GM21576 (cell line): ENCODE data around the gene NGEF.

ENCODE experiments used
- ATAC-seq: cut with Tn5 transposase; IDR thresholded peaks from one replicate; pipeline ENCODE4 v1.9.1; 2021; ENCODE audit warnings: mild to moderate bottlenecking, moderate library complexity; ENCODE audit not compliant: unreplicated experiment

Gene NGEF

DNA sequence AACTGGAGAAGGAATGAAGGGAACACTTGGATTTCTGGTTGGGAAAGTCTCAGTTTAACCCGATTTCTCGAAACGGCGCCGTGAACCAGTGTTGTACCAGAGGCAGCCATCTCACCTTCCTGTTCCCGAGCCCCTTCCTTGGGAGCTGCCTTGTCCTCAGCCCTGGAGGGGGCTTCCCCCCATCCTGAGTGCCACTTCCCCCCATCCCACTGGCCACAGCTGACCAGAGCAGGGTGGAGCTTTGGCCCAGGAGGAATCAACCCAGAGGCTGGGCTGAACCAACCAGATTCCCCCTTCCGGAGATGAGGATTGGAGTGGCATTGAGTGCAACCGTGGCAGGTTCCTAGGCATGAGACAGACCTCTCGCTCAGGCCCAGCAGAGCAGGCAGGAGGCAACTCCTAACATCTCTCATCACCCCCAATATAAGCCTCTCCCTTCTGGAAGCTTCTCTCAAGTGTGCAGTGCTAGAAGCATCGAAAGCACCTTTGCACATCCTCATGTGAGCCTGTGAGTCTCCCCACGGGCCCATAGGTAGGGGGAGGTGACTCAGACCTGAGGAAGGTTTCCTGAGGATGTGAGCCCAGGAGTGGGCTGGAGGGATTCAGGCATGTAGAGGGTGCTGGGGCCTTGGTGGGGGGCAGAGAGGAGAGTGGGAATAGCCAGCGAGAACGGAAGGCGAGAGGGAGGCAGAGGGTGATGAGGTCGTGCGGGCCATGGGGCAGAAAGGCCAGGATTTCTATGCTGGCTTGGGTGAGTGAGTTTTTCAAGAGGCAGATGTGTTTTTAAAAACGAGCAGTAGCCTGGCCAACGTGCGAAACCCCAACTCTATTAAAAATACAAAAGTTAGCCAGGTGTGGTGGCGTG lies 11.9 kb downstream of the NGEF start:
- no peak for ATAC-seq

DNA sequence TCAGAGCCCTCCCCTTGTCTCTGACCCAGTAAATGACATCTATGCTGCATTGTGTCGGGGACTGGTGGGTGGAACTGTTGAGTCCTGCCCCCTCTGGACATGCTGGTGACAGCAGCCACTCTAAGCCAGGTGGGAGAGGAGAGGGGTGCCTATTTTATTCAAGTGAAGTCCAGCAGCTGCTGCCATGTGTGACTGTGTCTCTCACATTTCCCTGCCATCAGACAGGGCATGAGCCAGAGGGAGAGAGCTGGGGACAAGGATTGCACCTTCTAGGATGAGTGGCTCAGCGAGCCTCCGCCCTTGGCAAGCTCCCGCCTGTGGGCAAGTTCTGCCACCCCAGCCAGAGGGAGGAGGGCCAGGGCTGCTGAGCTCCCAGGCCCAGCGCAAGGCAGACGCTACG lies 13.7 kb downstream of the NGEF start:
- ATAC-seq, result no peak

DNA sequence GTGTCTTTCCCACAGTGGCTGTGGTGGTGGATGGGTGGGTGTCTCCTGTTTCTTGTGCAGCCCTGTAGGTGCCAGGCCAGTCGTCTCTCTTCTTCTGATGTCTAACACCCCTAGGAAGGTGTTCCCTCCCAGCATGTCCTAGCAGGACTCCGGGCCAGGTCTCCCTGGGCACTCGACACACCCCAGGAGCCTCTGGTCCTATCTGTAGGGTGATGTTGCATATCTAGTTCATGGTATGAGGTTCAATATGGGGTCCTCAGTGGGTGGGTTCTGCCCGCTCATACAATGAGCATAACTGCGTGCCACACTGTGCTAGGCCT lies 14.4 kb downstream of the NGEF start:
- ATAC-seq, result no peak

DNA sequence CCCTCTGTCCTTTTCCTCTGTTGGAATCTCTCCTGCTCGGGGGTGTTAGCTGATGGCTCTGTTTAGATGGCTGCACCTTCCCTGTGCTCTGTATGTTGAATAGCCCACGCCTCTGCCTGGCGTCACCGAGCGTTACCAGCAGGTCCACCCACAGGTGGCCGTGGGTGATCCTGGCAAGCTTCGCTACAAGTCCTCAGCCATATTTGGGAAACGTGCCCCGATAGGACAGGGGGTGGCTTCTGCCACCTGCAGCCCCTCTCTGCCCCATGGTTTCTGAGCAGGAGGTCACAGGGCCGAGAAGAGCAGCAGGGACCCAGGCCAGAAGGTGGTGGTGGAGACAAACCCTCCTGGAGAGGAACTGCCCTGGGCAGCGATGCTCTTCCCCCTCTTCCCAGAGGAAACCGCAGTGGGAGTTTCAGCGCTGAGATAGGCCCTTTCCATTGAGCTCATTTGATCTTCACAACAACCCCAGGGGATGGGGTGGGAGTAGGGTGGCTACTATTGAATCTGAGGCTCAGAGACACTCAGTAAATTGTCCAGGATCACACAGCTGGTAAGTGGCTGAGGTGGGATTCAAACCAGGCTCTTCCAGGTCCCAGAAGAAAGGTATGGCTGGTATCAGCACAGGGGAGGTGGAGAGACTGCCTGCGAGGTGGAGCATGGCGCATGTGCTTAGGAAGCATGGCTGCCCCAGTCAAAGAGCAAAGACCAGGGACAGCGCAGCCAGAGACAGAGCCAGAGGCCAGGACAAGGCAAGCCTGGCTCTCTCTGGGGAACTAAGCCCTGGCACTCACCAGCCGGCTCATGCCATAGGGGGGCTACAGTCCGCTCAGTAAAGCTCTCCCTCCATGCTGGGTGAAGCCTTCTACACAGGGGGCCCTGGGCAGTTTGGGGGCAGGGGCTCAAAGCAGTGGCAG lies 15.0 kb downstream of the NGEF start:
- ATAC-seq, result no peak

DNA sequence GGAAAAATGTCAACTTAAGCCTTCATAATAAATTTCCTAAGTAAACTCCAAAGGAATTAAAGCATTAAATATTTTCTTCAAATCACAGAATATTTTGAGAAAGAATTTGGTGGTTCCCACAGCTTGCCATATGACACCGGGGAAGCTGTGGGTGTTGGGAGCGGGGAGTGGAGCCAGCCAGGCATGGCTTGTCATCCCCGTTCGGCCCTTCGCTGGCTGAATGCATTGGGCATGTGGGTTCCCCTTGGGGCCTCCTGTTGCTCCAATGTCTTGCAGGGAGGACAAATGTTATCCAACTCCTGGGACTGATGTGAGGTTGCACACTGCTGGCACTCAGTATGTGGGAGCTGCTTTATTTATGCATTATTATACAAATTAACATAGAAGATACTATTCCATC lies 18.6 kb downstream of the NGEF start:
- no peak for ATAC-seq

DNA sequence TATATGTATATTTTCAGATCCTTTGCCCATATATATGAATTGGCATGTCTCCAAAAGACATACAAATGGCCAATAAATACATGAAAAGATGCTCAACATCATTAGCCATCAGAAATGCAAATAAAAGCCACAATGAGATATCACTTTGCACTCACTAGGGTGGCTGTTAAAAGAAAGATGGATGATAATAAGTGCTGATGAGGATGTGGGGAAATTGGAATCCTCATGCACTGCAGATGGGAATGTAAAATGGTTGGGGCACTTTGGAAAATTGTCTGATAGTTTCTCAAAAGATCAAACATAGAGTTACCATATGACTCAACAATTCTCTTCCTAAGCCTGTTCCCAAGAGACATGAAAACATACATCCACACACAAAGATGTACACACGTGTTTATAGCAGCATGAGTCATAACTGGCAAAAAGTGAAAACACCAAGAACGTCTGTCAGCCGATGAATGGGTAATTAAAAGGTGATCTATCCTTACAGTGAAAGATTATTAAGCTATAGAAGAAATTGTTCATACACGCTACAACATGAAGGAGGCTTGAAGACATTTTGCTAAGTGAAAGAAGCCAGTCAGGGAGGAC lies 19.7 kb downstream of the NGEF start:
- no peak for ATAC-seq

DNA sequence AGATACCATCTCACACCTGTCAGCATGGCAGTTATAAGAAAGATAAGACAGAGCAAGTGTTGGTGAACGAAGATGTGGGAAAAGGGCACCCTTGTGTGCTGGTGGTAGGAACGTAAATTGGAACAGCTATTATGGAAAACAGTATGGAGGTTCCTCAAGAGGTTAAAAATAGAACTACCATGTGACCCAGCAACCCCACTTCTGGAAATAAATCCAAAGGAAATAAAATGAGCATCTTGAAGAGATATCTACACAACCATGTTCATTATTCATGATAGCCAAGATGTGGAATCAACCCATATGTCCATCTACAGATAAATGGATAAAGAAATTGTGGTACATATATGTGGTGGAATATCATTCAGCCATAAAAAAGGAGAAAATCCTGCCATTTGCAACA lies 26.9 kb downstream of the NGEF start:
- ATAC-seq, result no peak

DNA sequence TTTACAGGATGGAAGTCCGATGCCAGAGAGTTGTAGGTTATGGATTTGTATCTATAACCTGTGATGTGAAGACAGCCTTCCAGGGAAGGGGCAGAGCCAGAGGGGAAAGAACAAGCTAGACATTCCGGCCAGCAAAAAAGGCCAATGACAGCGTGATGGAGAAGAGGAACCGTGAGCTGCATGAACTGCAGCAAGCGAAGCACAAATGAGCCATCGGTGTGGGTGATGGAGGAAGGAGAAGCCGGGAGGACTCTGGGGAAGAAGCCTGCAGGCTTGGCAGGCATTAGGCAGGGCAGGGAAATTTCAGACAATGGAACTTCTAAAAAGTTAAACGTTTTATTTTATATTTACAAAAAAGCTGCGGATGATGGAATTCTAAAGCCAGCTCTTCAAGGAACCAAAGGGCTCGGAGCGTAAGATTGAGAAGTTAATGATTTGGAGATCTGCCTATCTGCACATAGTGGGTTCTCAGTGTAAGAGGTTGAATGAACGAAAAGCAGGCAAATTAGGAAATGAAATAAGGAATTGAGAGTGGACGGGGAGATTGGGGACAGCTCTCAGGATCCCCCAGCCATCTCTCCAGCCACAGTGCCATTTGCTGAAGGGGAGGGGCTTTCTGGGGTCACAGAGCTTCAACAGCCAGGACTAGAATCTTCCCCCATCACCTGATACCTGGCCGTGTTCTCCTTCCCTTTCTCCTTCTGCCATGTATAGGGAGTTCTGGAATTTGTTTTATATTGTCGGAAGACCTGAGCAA lies 28.4 kb downstream of the NGEF start:
- no peak for ATAC-seq

DNA sequence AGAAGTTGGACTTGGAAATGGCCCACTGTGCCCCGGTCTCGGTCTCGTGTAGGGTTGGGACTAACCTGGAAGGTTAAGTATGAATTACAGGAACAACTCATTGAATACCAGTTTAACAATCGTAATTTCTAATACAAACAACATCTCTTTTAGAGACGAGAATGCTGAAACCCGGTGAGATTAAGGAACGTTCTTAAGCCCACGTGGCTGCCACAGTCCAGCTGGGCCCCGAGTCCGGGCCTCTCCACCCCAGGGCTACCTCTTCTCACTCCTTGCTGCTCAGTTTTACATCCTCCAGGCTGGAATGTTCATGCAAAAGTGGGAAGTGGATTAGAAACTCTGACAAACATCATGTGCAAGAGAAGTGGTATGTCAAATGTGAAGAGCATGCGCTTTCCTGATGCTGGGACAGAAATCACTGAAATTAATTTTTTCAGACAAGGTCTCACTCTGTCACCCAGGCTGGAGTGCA lies 29.4 kb downstream of the NGEF start:
- ATAC-seq, result no peak

DNA sequence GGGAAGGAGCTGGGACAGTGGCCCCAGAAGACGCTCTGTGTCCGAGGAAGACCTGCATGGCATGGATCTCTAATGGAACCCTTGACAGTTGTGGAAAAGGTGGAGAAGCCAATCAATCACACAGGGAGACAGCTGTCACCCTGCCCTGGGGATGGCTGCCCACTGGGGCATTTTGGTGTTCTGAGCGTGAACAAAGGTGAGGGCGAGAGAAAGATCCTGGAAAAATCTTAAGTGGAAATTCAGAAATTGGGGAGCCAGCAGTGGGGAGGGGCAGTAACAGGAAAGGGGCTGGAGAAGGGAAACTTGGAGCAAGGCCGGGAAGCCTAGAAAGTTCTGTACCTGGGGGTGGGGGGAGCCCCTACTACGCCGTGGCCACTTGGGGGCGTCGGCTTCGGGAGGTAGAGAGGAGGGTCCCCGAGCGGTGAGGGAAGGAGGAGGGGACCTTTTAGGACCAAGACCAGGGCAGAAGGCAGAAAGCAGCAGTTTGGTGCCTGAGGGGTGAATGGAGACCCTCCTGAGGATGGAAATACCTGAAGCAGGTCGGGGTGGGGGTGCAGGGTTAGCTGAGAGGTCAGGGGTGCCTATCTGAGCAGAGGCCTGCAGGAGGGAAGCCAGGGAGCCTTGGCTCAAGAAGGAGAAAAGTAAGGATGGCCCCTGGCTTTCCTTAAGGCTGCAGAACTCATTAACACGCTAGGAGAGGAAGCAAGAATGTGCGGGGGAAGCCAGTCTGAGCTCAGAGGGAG lies 30.0 kb downstream of the NGEF start:
- no peak for ATAC-seq

DNA sequence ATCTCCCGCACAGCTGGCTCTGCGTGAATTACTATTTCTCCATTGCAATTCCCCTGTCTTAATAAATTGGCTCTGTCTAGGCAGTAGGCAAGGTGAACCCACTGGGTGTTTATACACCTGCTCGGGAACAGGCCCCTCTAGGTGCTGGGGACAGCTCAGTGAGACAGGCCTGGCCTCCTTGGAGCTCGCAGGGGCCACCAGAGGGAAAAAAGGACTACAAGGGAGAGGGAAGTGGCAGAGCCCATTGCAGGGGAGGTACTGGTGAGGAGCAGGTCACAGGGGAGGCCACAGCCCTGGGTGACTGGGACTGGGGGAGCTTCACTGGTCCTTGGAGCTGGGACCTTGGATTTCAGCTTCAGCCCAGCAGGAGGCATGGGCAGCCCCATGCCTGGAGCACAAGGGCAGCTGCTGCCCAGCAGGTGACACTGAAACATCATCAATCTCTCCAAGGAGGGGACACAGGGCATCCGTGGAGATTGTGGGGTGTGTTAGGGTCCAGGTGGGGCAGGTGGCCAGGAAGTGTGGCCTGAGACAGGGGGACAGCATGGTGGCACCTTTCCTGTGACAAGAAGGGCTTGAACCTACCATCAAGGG lies 31.2 kb downstream of the NGEF start:
- ATAC-seq, result no peak

DNA sequence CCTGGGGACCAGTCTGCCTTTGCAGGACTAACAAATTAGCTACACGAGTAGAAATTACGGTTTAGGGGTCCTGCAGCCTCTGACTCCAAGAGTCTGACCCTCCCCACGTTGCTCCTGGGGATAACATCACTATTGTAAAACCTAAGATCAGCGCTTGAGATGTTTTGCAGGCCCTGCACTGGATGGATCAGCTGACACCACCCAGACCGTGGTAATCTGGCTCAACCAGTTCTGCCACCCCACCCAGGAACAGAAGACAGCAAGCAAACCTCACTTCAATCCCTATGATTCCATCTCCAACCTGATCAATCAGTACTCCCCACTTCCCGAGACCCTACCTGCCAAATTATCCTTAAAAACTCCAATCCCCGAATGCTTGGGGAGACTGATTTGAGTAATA lies 31.7 kb downstream of the NGEF start:
- no peak for ATAC-seq

DNA sequence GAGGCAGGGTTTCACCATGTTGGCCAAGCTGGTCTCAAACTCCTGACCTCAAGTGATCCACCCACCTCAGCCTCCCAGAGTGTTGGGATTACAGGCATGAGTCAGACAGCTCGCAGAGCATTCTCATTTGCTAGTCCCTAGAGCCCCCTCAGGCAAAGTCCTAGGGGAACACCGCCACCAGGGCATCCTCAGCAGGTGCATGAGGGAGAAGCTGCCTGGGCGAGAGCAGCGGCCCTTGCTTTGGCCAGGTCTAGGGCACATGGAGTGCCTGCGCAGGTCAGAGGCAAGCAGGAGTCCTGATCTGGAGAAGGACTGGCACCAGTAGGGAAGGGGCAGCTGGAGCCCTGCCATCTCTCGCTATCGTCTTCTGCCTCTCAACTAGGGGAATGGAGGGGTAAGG lies 32.4 kb downstream of the NGEF start:
- ATAC-seq, result no peak

DNA sequence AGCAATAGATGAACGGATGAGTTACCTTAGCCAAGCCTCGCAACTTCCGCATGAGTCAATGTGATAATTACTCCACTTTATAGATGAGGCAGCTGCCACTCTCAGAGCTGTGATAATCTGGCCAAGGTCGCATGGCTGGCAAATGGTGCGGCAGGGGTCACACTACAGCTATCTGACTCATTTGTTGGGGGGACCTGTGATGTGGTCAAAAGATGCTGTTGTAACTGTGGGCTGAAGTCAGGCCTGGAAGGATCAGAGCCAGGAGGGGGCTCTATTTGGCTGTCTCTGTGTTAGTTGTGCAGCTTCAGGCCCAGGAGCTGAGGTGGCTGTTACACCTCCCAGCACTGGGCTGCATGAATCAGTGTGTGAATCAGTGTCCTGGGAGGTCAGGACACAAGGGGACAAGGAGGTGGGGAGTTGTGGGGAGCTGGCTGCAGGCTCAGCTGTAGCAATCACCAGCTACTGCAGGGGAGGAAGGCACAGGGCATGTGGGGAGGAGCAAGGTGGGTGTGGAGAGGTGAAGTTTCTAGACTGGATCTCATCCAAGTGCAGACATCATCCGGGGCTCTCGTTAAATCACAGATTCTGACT lies 33.1 kb downstream of the NGEF start:
- no peak for ATAC-seq

DNA sequence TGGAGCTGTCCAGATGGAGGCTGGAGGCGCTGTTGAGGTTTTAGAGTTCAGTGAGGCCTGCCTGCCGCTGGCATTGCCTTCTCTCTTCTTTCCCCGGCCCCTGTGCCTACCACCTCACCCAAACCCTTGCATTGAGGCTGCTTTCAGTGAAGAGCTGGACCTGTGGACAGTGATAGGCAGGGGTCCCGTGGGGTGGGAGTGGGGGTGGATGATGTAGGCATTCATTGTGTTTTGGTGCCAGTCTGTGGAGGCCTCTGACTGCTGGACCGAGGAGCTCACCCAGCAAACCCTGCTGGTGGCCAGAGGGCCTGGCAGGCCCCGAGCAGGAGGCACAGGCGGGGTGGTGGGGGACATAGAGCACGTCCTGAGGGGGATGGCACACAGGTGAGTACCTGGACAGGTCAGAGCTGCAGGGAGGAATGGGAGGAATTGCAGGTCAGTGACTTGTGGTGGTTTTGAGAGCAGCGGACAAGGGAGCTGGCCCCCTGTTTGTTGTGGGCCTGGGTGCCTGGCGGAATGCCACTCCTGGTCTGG lies 35.6 kb downstream of the NGEF start:
- no peak for ATAC-seq

DNA sequence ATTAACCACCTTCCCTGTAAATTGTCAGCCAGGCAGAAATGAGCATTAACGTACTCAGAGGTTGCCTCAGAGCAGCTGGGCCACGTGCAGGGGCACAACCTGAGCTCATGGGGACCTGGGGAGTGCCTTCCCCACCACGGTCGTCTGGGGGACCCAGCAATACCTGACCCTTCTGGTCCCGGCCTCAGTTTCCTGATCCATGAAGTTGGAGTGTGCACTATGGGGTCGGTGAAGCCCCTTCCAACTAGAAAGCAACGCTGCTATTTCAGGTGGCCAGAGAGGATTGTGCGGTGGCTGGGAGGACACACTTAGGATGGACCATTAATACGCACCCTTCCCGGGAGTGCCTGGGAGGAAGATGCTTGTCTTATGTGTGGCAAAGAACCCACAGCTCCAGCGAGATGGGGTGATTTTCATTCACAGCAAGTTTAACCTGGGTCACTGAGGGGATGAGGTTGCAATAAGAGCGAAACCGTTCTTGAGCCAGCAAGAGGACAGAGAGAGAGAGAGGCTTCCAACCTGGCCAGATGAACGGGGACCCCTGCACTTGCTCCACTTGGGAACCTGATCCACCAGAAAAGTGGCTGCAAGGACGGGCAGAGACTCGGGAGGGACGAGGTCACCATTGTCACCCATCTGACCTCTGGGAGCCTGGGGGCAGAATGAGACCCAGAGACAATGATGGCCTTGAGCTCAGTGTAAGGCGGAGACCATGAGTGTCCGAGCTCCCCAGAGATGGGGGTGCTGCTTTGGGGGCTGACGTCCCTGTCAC lies 36.2 kb downstream of the NGEF start:
- no peak for ATAC-seq

DNA sequence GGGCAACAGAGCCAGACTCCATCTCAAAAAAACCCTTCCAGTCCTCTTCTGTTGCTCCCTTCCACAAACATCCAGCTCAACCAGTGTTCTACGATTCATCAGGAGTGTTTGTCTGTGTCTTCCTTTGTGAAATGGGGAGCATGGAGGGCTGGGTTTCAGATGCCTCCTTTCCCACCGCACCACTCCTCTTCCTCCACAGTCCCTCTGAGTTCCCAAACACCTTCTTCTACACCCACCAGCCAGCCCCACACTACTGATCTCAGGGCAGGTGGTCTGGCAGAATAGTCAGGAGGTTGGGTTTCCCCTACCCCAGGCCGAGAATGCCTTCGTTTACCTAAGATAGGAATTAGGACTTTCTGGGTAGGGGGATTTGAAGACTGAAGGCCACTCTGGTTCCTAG lies 36.9 kb downstream of the NGEF start:
- ATAC-seq, result no peak

DNA sequence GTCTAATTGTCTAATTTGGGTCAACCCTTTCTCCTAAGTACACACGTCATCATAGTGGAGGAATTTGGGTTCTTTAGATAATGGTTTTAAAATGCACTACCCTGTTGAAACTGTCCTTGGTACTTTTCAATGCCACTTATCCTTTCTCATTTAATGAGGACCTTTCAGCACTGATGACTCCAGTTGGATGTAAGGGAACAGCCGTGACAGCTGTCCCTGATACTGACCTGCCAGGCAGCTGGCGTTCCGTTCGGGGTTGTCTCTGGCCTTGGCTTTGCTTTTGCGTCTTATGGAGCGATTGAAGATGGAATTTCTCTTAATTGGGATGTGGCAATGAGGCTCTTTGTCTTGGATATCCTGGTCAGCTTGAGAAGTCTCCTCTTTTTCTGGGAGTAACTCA lies 38.7 kb downstream of the NGEF start:
- ATAC-seq, result no peak

DNA sequence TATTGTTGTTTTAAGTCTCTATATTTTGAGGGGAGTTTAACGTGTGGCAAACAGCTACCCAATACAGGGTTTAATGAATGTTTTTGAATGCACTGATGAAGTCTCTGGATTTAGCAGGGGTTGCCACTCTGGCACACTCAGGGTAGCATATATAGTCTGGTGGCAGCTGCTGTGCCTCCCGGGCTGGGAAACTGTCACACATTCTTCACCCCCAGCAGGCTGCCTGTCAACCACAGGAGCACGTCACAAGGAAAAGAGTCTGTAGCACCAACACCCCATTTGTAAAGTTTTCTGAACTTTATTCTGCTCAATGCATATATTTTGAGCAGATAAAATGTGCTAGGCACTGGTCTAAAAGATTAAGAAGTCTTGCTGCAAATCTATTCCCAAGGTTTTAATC lies 39.3 kb downstream of the NGEF start:
- ATAC-seq, result no peak
